Lower leg skin (tissue), 3 donors: ENCODE data around the gene SLC6A2.

Experiments used
- CTCF ChIP-seq, 3 donors: fragments of 450-650 bp; IDR thresholded peaks; one replicate each; pipeline ENCODE4 v1.5.1; 2016; ENCODE audit warnings: antibody characterized with exemption in 3 of 3, mild to moderate bottlenecking in 3 of 3, moderate library complexity in 2 of 3
- POLR2A ChIP-seq, 2 donors: fragments of 450-650 bp; IDR thresholded peaks; one replicate each; pipeline ENCODE4 v1.6.1; 2016 to 2017; ENCODE audit warnings: antibody characterized with exemption in 2 of 2, mild to moderate bottlenecking in 1 of 2, moderate library complexity in 1 of 2

- TF ChIP-seq CTCF (IDR thresholded peaks at IDR 0.05), result no peak
- TF ChIP-seq POLR2A (IDR thresholded peaks at IDR 0.05), result no peak
These were observed 15.0 kb upstream of the SLC6A2 start for GRCh38 chr16:55640701-55641327.
